Colonic mucosa (tissue), 4 donors: ENCODE results near the gene CD160. TPM values are rescaled to one million over a fixed set of nuclear protein-coding genes. Genes with fewer than 3 reads are reported as not detected.
"Not testable (repeated sequence)": the region's sequence is repeated elsewhere in the genome, so short reads cannot be mapped to it uniquely, and the experiment has no call there.

Experiments used
- DNase-seq: peaks from one replicate; pipeline ENCODE4 v3.0.0-alpha.2; 2020
- H3K27ac ChIP-seq: fragments of 200-600 bp; one replicate; pipeline ENCODE4 v1.8.0; 2021
- H3K27me3 ChIP-seq: fragments of 200-600 bp; one replicate; pipeline ENCODE4 v1.8.0; 2021
- H3K36me3 ChIP-seq: fragments of 200-600 bp; one replicate; pipeline ENCODE4 v1.8.0; 2021
- H3K4me1 ChIP-seq: fragments of 200-600 bp; one replicate; pipeline ENCODE4 v1.8.0; 2021; ENCODE audit warnings: mild to moderate bottlenecking
- H3K4me3 ChIP-seq: fragments of 200-600 bp; one replicate; pipeline ENCODE4 v1.8.0; 2021
- H3K9ac ChIP-seq, 2 donors: one replicate each; pipeline ENCODE4 v1.7.0; 2013; ENCODE audit warnings: control low read depth in 2 of 2, low read depth in 2 of 2, low read length in 2 of 2
- H3K9me3 ChIP-seq: fragments of 200-600 bp; one replicate; pipeline ENCODE4 v1.8.0; 2021
- intact Hi-C: fragments of 100-400 bp; cut with DNase I; formaldehyde crosslinking; loops from one replicate; pipeline ENCODE4 v1.14.1; 2022
- total RNA-seq, 2 donors: library from RNA; stranded (reverse); fragmentation: NEBNext Ultra II Directional in 1 of 2; extraction: Animal tissue kit (Norgen Biotek cat#: 25700) in 1 of 2; gene quantifications; one replicate each; pipeline ENCODE4 v1.2.1, GENCODE V29; 2021
- TF ChIP-seq, protein P1 (sequence below): fragments of 200-600 bp; IDR thresholded peaks from one replicate; pipeline ENCODE4 v1.8.0; 2022; ENCODE audit warnings: antibody characterized with exemption, mild to moderate bottlenecking
- donor health status: healthy.
- donor health status: DM: no; HTN: no; CAD: no.
- donor health status: DM: no; HTN: no; CAD: no.

Gene CD160
- total RNA-seq, 2 donors from 2014 or later: 0.25 to 0.61 TPM

DNA sequence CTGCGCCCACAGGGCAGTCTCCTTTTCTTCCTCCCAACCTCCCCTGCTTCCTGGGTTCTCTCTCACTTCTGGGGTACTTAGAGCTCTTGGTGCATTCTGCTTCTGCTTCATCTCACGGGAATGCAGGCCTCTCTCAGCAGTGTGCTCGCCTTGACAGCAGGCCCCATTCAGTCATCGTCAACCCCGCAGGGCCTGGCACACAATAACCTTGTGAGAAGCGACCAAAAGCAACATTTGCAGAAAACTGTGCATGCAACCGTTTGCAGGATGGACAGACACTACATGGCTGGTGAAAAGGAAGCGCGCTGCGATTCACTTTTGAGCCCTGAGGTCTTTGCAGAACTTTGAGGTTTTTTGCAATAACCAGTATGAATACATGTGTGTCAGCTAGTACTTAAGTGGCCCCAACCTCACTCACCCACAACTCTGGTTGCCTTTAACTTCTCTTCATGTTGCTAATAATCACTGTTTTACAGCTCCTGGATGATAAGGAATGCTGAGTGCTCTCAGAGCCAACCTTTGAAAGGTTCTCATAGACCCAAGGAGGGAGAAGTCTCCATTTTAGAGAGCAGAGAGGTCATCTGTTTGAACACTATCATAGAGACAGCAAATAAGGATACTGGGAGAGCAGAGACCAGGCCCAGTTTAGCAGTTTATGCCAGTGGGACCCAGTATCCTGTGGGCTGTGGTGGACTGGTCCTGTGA lies 2.5 kb upstream of the CD160 start:
- Histone ChIP-seq H3K9me3 (no peaks in the 10 kb centered on the region), H3K27ac (no peak overlapping the region), H3K4me3 (no peak overlapping the region), H3K9ac (no peak overlapping the region), H3K27me3 (no peaks in the 10 kb centered on the region), H3K36me3 (no peaks in the 10 kb centered on the region), H3K4me1 (peaks cover 4% of the 10 kb centered on the region)
- no peak for DNase-seq
- TF ChIP-seq, protein P1, sequence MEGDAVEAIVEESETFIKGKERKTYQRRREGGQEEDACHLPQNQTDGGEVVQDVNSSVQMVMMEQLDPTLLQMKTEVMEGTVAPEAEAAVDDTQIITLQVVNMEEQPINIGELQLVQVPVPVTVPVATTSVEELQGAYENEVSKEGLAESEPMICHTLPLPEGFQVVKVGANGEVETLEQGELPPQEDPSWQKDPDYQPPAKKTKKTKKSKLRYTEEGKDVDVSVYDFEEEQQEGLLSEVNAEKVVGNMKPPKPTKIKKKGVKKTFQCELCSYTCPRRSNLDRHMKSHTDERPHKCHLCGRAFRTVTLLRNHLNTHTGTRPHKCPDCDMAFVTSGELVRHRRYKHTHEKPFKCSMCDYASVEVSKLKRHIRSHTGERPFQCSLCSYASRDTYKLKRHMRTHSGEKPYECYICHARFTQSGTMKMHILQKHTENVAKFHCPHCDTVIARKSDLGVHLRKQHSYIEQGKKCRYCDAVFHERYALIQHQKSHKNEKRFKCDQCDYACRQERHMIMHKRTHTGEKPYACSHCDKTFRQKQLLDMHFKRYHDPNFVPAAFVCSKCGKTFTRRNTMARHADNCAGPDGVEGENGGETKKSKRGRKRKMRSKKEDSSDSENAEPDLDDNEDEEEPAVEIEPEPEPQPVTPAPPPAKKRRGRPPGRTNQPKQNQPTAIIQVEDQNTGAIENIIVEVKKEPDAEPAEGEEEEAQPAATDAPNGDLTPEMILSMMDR: no peak
- intact Hi-C loops: no loop called here

DNA sequence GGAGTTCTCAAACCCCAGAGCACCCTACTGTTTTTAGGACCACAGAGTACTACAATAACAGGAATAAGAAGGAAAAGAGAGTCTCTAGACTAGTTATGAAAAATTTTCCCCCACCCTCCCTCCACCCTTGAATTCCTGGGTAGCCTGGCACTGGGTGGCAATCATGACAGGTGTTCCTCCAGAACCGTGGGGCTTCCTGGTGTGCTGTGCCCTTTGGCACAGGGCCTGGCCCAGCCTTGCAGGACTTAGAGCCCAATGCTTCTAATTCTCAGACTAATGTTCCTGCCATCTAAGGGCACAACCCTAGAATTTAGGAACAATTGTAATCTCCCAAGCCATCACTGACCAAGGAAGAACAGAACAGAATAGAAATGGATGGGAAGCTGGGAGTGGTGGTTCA lies 1.5 kb upstream of the CD160 start:
- no peak for DNase-seq
- intact Hi-C loops: no loop called here
- Histone ChIP-seq H3K4me1 (peaks cover 4% of the 10 kb centered on the region), H3K27me3 (no peaks in the 10 kb centered on the region), H3K4me3 (no peak overlapping the region), H3K36me3 (no peaks in the 10 kb centered on the region), H3K9ac (no peak overlapping the region), H3K27ac (no peak overlapping the region), H3K9me3 (no peaks in the 10 kb centered on the region)
- TF ChIP-seq, protein P1: no peak

DNA sequence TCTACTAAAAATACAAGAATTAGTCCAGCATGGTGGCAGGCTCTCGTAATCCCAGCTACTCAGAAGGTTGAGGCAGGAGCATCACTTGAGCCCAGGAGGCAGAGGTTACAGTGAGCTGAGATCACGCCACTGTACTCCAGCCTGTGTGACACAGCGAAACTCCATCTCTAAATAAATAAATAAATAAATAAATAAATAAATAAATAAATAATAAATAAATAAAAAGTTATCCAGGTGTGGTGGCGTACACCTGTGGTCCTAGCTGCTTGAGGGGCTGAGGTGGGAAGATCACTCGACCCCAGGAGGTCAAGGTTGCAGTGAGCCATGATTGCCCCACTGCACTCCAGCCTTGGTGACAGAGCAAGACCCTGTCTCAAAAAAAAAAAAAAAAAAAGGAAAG lies 834 bp upstream of the CD160 start:
- intact Hi-C loops, H3K27me3 ChIP-seq, H3K36me3 ChIP-seq, H3K4me3 ChIP-seq, H3K9ac ChIP-seq, H3K27ac ChIP-seq, H3K9me3 ChIP-seq, H3K4me1 ChIP-seq, DNase-seq: not testable (repeated sequence)

DNA sequence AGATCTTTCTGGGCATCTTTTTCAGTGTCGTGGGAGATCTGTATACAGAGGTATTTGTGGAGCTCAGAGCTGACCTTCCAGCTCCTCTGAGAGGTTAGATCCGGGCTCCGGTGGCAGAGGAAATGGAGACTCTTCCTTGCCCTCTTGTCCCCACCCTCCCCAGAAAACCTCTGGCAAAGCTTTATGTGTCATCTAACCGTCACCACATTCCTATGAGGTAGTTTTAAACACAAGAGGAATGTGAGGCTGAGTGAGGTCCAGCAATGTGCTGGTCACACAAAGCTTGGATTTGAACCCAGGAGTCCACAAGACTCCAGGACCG lies 1.2 kb downstream of the CD160 start:
- Histone ChIP-seq H3K27ac (no peak overlapping the region), H3K27me3 (no peaks in the 10 kb centered on the region), H3K4me1 (peaks cover 4% of the 10 kb centered on the region), H3K9me3 (no peaks in the 10 kb centered on the region), H3K9ac (peak overlapping the region in 1 of 2 donors; percentile 35), H3K36me3 (no peaks in the 10 kb centered on the region), H3K4me3 (no peak overlapping the region)
- no peak for DNase-seq
- intact Hi-C loops: loop anchor here (10.0 kb wide), 1 partner anchor 126 kb away; no protein-coding TSS in a partner anchor
- TF ChIP-seq, protein P1: no peak

DNA sequence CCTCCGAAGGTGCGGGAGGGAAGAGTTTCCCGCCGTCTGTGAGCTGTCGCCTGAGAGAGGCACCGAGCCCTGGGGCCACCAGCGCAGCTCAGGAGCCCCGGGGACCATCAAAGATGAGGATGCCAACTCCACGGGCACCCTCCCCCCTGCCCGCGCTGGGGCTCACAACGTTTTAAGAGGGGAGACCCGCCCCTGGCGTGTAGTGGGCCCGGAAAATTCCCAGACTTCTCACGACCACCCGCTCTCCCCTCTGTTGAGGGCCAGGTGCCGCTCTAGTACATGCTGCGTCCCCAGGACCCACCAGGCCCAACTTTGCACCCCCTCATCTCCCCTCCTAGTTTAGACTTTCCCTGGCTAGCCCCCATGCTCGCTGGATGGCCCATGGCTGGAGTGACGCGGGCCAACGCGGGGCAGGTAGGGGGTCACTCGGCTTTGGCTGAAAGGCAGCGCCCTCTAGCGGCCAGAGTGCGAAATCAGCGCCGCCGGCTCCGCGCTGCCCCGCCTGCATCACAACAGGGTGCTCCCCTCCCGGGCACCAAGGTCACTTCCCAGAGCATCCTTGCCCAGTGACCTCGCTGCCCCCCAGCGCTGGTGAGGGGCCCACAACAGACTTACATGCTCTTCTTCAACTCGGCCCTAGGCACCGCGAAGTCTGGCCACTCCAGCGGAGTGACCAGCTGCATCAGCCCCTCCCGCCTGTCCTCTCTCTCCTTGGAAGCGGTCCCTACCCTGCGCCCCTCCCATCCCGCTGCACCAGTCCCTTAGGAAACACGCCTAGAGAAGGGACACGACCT lies 1.8 kb downstream of the CD160 start:
- TF ChIP-seq, protein P1: peak; percentile 93
- intact Hi-C loops: loop anchor here (10.0 kb wide), 1 partner anchor 126 kb away; no protein-coding TSS in a partner anchor
- Histone ChIP-seq H3K27me3 (no peaks in the 10 kb centered on the region), H3K36me3 (no peaks in the 10 kb centered on the region), H3K27ac (no peak overlapping the region), H3K4me1 (peaks cover 4% of the 10 kb centered on the region), H3K4me3 (no peak overlapping the region), H3K9me3 (no peaks in the 10 kb centered on the region), H3K9ac (peak overlapping the region in 1 of 2 donors; percentile 35)
- DNase-seq: peak; percentile 62

DNA sequence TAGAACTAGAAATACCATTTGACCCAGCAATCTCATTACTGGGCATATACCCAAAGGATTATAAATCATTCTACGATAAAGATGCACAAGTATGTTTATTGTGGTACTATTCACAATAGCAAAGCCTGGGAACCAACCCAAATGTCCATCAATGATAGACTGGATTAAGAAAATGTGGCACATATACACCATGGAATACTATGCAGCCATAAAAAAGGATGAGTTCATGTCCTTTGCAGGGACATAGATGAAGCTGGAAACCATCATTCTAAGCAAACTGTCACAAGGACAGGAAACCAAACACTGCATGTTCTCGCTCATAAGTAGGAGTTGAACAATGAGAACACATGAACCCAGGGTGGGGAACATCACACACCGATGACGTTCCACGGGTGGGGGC lies 6.9 kb downstream of the CD160 start:
- H3K27ac ChIP-seq, H3K4me1 ChIP-seq, H3K9ac ChIP-seq, H3K4me3 ChIP-seq, H3K27me3 ChIP-seq, H3K9me3 ChIP-seq, DNase-seq, H3K36me3 ChIP-seq: not testable (repeated sequence)
- intact Hi-C loops: loop anchor here (10.0 kb wide), 1 partner anchor 131 kb away; no protein-coding TSS in a partner anchor
